Spleen (tissue), 11 donors: ENCODE results near the gene MEAK7. TPM values are rescaled to one million over a fixed set of nuclear protein-coding genes. Genes with fewer than 3 reads are reported as not detected.

Experiments used
- DNase-seq: peaks from one replicate; pipeline ENCODE4 v3.0.0-alpha.2; 2020
- H3K27ac ChIP-seq, 8 donors: fragments of 200-600 bp; sonication (generic) in 7 of 8; 1 replicate in 4 of 8; 2 replicates in 4 of 8; pipeline versions ENCODE4 v1.5.0 to v1.8.0; 2016 to 2021; ENCODE audit warnings: inconsistent platforms in 4 of 8, mild to moderate bottlenecking in 4 of 8, moderate library complexity in 1 of 8
- H3K27me3 ChIP-seq, 7 donors: fragments of 200-600 bp; sonication (generic) in 6 of 7; replicated peaks in 1 of 7; 1 replicate in 4 of 7; 2 replicates in 3 of 7; pipeline versions ENCODE4 v1.5.0 to v1.8.0; 2016 to 2021; ENCODE audit warnings: inconsistent platforms in 3 of 7, mild to moderate bottlenecking in 1 of 7
- H3K36me3 ChIP-seq, 6 donors: fragments of 200-600 bp; sonication (generic) in 5 of 6; 1 replicate in 4 of 6; 2 replicates in 2 of 6; pipeline versions ENCODE4 v1.5.0 to v1.8.0; 2016 to 2021; ENCODE audit warnings: inconsistent platforms in 2 of 6
- H3K4me1 ChIP-seq, 6 donors: fragments of 200-600 bp; sonication (generic) in 5 of 6; 1 replicate in 3 of 6; 2 replicates in 3 of 6; pipeline versions ENCODE4 v1.5.0 to v1.8.0; 2016 to 2021; ENCODE audit warnings: inconsistent platforms in 3 of 6
- H3K4me3 ChIP-seq, 8 donors: fragments of 200-600 bp; sonication (generic) in 7 of 8; 1 replicate in 4 of 8; 2 replicates in 4 of 8; pipeline versions ENCODE4 v1.5.0 to v1.8.0; 2016 to 2021; ENCODE audit warnings: inconsistent platforms in 4 of 8, mild to moderate bottlenecking in 4 of 8, moderate library complexity in 2 of 8
- H3K9me3 ChIP-seq, 8 donors: fragments of 200-600 bp; sonication (generic) in 7 of 8; 1 replicate in 4 of 8; 2 replicates in 4 of 8; pipeline versions ENCODE4 v1.5.0 to v1.8.0; 2016 to 2021; ENCODE audit warnings: inconsistent platforms in 4 of 8
- CTCF ChIP-seq, 11 experiments: fragments of 200-600 bp in 7 of 11; fragments of 450-650 bp in 4 of 11; sonication (generic) in 4 of 11; IDR thresholded peaks in 8 of 11; conservative IDR thresholded peaks in 3 of 11; 1 replicate in 7 of 11; 2 replicates in 4 of 11; pipeline versions ENCODE4 v1.4.0 to v1.8.0; 2016 to 2021; ENCODE audit warnings: antibody characterized with exemption in 11 of 11, inconsistent platforms in 4 of 11, mild to moderate bottlenecking in 1 of 11
- POLR2A ChIP-seq, 3 donors: fragments of 450-650 bp; IDR thresholded peaks; one replicate each; pipeline ENCODE4 v1.5.1; 2017; ENCODE audit warnings: antibody characterized with exemption in 3 of 3, mild to moderate bottlenecking in 1 of 3
- POLR2AphosphoS5 ChIP-seq, 3 donors: sonication (generic); formaldehyde crosslinking; IDR thresholded peaks; one replicate each; pipeline ENCODE4 v1.5.1; 2017; ENCODE audit warnings: antibody characterized with exemption in 3 of 3
- WGBS, 5 donors: extraction: QIAGEN DNeasy Blood & Tissue Kit in 3 of 5; methylation state at CpG; one replicate each; pipeline versions ENCODE4 v1.1.5 to v1.1.7; 2013 to 2018; 5-methylcytosine and 5-hydroxymethylcytosine counted together
- intact Hi-C: fragments of 100-400 bp; cut with DNase I; formaldehyde crosslinking; loops from one replicate; pipeline ENCODE4 v1.15.0; 2023; ENCODE audit warnings: low total_unique reads
- polyA plus RNA-seq, 3 donors: library from polyadenylated mRNA; stranded (reverse); fragments of 200-250 nt; gene quantifications; one replicate each; pipeline ENCODE4 v1.2.1, GENCODE V29; 2013
- total RNA-seq, 7 donors: library from RNA; depleted of rRNA in 3 of 7; stranded (reverse); fragments of >200 nt in 3 of 7; fragmentation: NEBNext Ultra II Directional in 4 of 7; extraction: Animal tissue kit (Norgen Biotek cat#: 25700) in 4 of 7; gene quantifications; one replicate each; pipeline versions ENCODE4 v1.1.0 to v1.2.1, GENCODE V29; 2016 to 2021
- donor health status: healthy with polysubstance abuse.
- donor health status: DM: no; HTN: no; CAD: no; lungs with moderate emphysema.
- donor health status: DM: no; HTN: no; CAD: no.
- donor health status: Bipolar disorder and iron deficiency.
- donor health status: healthy.
- donor health status: DM: no; HTN: no; CAD: no.
- donor health status: DM: yes; HTN: yes; CAD: no.

Gene MEAK7
- total and polyA plus RNA-seq, 10 donors = 1.5 to 14.9 (median 10.2) TPM

- Histone ChIP-seq H3K36me3 (peaks cover 0 to 26% (median 7%) of the 10 kb centered on the region in 6 donors), H3K9me3 (no peaks in the 10 kb centered on the region), H3K27me3 (no peaks in the 10 kb centered on the region), H3K4me1 (peaks cover 23 to 41% (median 35%) of the 10 kb centered on the region in 6 donors), H3K4me3 (no peak overlapping the region), H3K27ac (no peak overlapping the region)
- 89 to 94% (median 93%) methylated on average over 13 of the region's 13 CpGs for WGBS, 5 donors
- intact Hi-C loops = no loop called here
- peak; percentile 58 for DNase-seq
- TF ChIP-seq POLR2A (IDR thresholded peaks at IDR 0.05) (no peak), CTCF (IDR thresholded peaks at IDR 0.05 in 8 of 11, conservative IDR thresholded peaks at IDR 0.05 in 3 of 11) (no peak), POLR2AphosphoS5 (IDR thresholded peaks at IDR 0.05) (no peak)
Measured at GRCh38 chr16:84502075-84502474, 2.4 kb downstream of the MEAK7 start.

GRCh38 chr16:84501077-84501735 is 3.3 kb downstream of the MEAK7 start:
- Histone ChIP-seq H3K27me3 (no peaks in the 10 kb centered on the region), H3K27ac (no peak overlapping the region), H3K4me3 (no peak overlapping the region), H3K36me3 (peaks cover 0 to 35% (median 15%) of the 10 kb centered on the region in 6 donors), H3K4me1 (peaks cover 16 to 33% (median 27%) of the 10 kb centered on the region in 6 donors), H3K9me3 (no peaks in the 10 kb centered on the region)
- peak; percentile 73 for DNase-seq
- intact Hi-C loops = no loop called here
- no peak for TF ChIP-seq POLR2A (IDR thresholded peaks at IDR 0.05)
- 84 to 94% (median 90%) methylated on average over 9 to 12 of the region's 12 CpGs for WGBS, 5 donors

- Histone ChIP-seq H3K9me3 (no peaks in the 10 kb centered on the region), H3K36me3 (peaks cover 2 to 42% (median 22%) of the 10 kb centered on the region in 6 donors), H3K27me3 (no peaks in the 10 kb centered on the region), H3K4me3 (no peak overlapping the region), H3K27ac (no peak overlapping the region), H3K4me1 (peaks cover 10 to 26% (median 20%) of the 10 kb centered on the region in 6 donors)
- TF ChIP-seq POLR2A (IDR thresholded peaks at IDR 0.05) = no peak
- TF ChIP-seq POLR2AphosphoS5 (IDR thresholded peaks at IDR 0.05) = no peak
- TF ChIP-seq CTCF (IDR thresholded peaks at IDR 0.05 in 8 of 11, conservative IDR thresholded peaks at IDR 0.05 in 3 of 11) = no peak
- WGBS, 5 donors = 93 to 98% (median 96%) methylated on average over 11 to 13 of the region's 13 CpGs
- DNase-seq = peak; percentile 45
- intact Hi-C loops = no loop called here
Measured at GRCh38 chr16:84500531-84500930, 3.9 kb downstream of the MEAK7 start.

GRCh38 chr16:84499638-84500037 is 4.8 kb downstream of the MEAK7 start:
- peaks cover 0 to 2% (median 0%) of the 10 kb centered on the region in 8 donors for H3K9me3 ChIP-seq
- no peak overlapping the region for H3K4me3 ChIP-seq
- H3K27me3 ChIP-seq = no peaks in the 10 kb centered on the region
- H3K4me1 ChIP-seq = peaks cover 4 to 17% (median 12%) of the 10 kb centered on the region in 6 donors
- intact Hi-C loops = no loop called here
- H3K36me3 ChIP-seq = peaks cover 3 to 51% (median 30%) of the 10 kb centered on the region in 6 donors
- 89 to 94% (median 93%) methylated on average over 15 of the region's 15 CpGs for WGBS, 5 donors
- TF ChIP-seq POLR2AphosphoS5 (IDR thresholded peaks at IDR 0.05) = no peak
- TF ChIP-seq POLR2A (IDR thresholded peaks at IDR 0.05) = no peak
- TF ChIP-seq CTCF (IDR thresholded peaks at IDR 0.05 in 8 of 11, conservative IDR thresholded peaks at IDR 0.05 in 3 of 11) = no peak
- DNase-seq = no peak
- no peak overlapping the region for H3K27ac ChIP-seq
